DOHH2 (cell line): ENCODE results near the gene GMPR.

Source experiments
- H3F3A ChIP-seq: fragments of 200-600 bp; sonication (generic), shearing (Covaris generic); 2 replicates; pipeline ENCODE4 v1.6.0; 2016; ENCODE audit warnings: antibody characterized with exemption, mild to moderate bottlenecking; ENCODE audit not compliant: control insufficient read depth, insufficient read depth
- H3K27ac ChIP-seq: fragments of 200-600 bp; sonication (generic); 2 replicates; pipeline ENCODE4 v1.5.1; 2014; ENCODE audit warnings: low read depth, mild to moderate bottlenecking, low read length, moderate library complexity
- H3K27me3 ChIP-seq: fragments of 200-600 bp; sonication (generic); 2 replicates; pipeline ENCODE4 v1.6.1; 2014; ENCODE audit warnings: mild to moderate bottlenecking, low read length, mixed read lengths; ENCODE audit not compliant: control insufficient read depth
- H3K36me3 ChIP-seq: fragments of 200-600 bp; sonication (generic); 2 replicates; pipeline ENCODE4 v1.6.1; 2014; ENCODE audit warnings: mild to moderate bottlenecking, low read length, moderate library complexity, mixed read lengths; ENCODE audit not compliant: control insufficient read depth
- H3K4me1 ChIP-seq: fragments of 200-600 bp; sonication (generic); 2 replicates; pipeline ENCODE4 v1.6.1; 2014; ENCODE audit warnings: mild to moderate bottlenecking, low read length, mixed read lengths; ENCODE audit not compliant: control insufficient read depth
- H3K4me2 ChIP-seq: fragments of 200-600 bp; sonication (generic); 2 replicates; pipeline ENCODE4 v1.6.0; 2014; ENCODE audit warnings: mild to moderate bottlenecking, low read length, moderate library complexity
- H3K4me3 ChIP-seq: fragments of 200-600 bp; sonication (generic); 2 replicates; pipeline ENCODE4 v1.5.1; 2014; ENCODE audit warnings: mild to moderate bottlenecking, low read length, mixed read lengths
- H3K79me2 ChIP-seq: fragments of 200-600 bp; sonication (generic); 2 replicates; pipeline ENCODE4 v1.6.1; 2014; ENCODE audit warnings: mild to moderate bottlenecking, low read length, mixed read lengths; ENCODE audit not compliant: control insufficient read depth
- H3K9me2 ChIP-seq: fragments of 200-600 bp; sonication (generic); replicated peaks from 2 replicates; pipeline ENCODE4 v1.6.1; 2014; ENCODE audit warnings: mild to moderate bottlenecking, low read length, mixed read lengths; ENCODE audit not compliant: control insufficient read depth
- H3K9me3 ChIP-seq: fragments of 200-600 bp; sonication (generic); 2 replicates; pipeline ENCODE4 v1.6.1; 2014; ENCODE audit warnings: antibody characterized with exemption, low read length, mixed read lengths; ENCODE audit not compliant: control insufficient read depth, insufficient read depth
- H4K20me1 ChIP-seq: fragments of 200-600 bp; sonication (generic); 2 replicates; pipeline ENCODE4 v1.6.0; 2014; ENCODE audit warnings: low read depth, mild to moderate bottlenecking, antibody characterized with exemption, low read length, moderate library complexity; ENCODE audit not compliant: control insufficient read depth, insufficient read depth
- EZH2phosphoT487 ChIP-seq: fragments of 200-600 bp; sonication (generic); IDR thresholded peaks from 2 replicates; pipeline ENCODE4 v1.6.1; 2017; ENCODE audit warnings: borderline replicate concordance, mild to moderate bottlenecking, antibody characterized with exemption, low read length, moderate library complexity, mixed read lengths
- TF ChIP-seq, protein P1 (sequence below): fragments of 200-600 bp; sonication (generic); IDR thresholded peaks from one replicate; pipeline ENCODE4 v1.5.1; 2014; ENCODE audit warnings: antibody characterized with exemption, mild to moderate bottlenecking, low read depth, low read length; ENCODE audit not compliant: poor library complexity, severe bottlenecking

GMPR gene

DNA sequence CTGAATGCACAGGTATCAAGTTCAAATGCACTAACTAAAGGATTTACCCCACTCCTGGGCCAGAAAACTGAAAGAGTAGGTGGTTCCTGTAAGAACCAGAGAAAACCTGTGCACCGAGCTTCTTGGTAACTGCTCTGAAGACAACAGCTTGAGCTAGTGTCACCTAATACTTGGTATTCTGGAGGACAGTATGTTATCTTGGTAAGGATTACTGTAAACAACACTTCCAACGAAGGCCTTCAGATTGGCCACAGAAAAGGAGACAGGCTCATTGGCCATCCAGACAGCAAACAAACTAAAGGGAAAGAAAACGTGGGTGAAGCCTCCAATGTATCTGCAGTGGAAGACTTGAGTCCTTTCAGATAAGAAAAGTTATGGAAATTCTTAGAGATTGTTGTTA lies 61.5 kb downstream of the GMPR start:
- Histone ChIP-seq H3K36me3 (no peaks in the 10 kb centered on the region), H3K27ac (no peak overlapping the region), H3K4me2 (no peak overlapping the region), H4K20me1 (no peaks in the 10 kb centered on the region), H3K4me3 (no peak overlapping the region), H3F3A (no peaks in the 10 kb centered on the region; the same call in 1 of the 2 replicates), H3K79me2 (no peaks in the 10 kb centered on the region), H3K4me1 (peaks cover 3% of the 10 kb centered on the region), H3K9me2 (no peaks in the 10 kb centered on the region), H3K27me3 (no peaks in the 10 kb centered on the region), H3K9me3 (no peaks in the 10 kb centered on the region)
- TF ChIP-seq, protein P1, sequence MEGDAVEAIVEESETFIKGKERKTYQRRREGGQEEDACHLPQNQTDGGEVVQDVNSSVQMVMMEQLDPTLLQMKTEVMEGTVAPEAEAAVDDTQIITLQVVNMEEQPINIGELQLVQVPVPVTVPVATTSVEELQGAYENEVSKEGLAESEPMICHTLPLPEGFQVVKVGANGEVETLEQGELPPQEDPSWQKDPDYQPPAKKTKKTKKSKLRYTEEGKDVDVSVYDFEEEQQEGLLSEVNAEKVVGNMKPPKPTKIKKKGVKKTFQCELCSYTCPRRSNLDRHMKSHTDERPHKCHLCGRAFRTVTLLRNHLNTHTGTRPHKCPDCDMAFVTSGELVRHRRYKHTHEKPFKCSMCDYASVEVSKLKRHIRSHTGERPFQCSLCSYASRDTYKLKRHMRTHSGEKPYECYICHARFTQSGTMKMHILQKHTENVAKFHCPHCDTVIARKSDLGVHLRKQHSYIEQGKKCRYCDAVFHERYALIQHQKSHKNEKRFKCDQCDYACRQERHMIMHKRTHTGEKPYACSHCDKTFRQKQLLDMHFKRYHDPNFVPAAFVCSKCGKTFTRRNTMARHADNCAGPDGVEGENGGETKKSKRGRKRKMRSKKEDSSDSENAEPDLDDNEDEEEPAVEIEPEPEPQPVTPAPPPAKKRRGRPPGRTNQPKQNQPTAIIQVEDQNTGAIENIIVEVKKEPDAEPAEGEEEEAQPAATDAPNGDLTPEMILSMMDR = no peak
- TF ChIP-seq EZH2phosphoT487 = no peak

DNA sequence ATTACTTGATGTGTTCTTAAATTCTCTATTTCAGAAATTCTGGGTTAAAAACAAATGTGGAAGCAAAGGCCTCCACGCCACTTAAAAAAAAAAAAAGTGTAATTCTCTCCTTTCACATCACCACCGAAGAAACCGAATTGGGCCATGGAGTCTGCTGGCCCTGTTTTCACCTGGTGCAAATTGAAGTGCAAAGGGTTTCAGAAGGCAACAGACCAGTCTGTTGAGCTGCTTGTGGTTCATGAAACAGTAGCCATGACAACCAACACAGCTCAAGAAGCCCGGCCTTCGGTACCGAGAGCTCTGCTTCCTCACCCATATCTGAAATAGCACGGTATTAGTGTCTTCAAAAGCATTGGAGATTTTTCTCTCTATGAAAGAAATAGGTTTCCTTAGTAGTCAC lies 63.1 kb downstream of the GMPR start:
- Histone ChIP-seq H3K27me3 (no peaks in the 10 kb centered on the region), H3K27ac (no peak overlapping the region)

GRCh38 chr6:16302721-16303552 lies 64.5 kb downstream of the GMPR start:
- H3K36me3 ChIP-seq = no peaks in the 10 kb centered on the region
- no peaks in the 10 kb centered on the region for H3K9me3 ChIP-seq
- no peaks in the 10 kb centered on the region; the same call in 1 of the 2 replicates for H3F3A ChIP-seq
- no peak overlapping the region for H3K4me3 ChIP-seq
- no peak for TF ChIP-seq EZH2phosphoT487
- TF ChIP-seq, protein P1 = no peak
- H3K27ac ChIP-seq = no peak overlapping the region
- no peaks in the 10 kb centered on the region for H3K9me2 ChIP-seq
- peaks cover 26% of the 10 kb centered on the region for H3K4me1 ChIP-seq
- no peaks in the 10 kb centered on the region for H3K79me2 ChIP-seq
- no peak overlapping the region for H3K4me2 ChIP-seq
- H4K20me1 ChIP-seq = no peaks in the 10 kb centered on the region
- H3K27me3 ChIP-seq = no peaks in the 10 kb centered on the region

More for the DNA sequence above, 63.1 kb downstream of the GMPR start:
- H3K4me2 ChIP-seq = no peak overlapping the region
- H3K9me3 ChIP-seq = no peaks in the 10 kb centered on the region
- H3K4me1 ChIP-seq = peaks cover 19% of the 10 kb centered on the region
- H3K79me2 ChIP-seq = no peaks in the 10 kb centered on the region
- no peak for TF ChIP-seq EZH2phosphoT487
- no peaks in the 10 kb centered on the region for H3K36me3 ChIP-seq
- no peaks in the 10 kb centered on the region; the same call in 1 of the 2 replicates for H3F3A ChIP-seq
- H3K9me2 ChIP-seq = no peaks in the 10 kb centered on the region
- H4K20me1 ChIP-seq = no peaks in the 10 kb centered on the region
- no peak overlapping the region for H3K4me3 ChIP-seq

DNA sequence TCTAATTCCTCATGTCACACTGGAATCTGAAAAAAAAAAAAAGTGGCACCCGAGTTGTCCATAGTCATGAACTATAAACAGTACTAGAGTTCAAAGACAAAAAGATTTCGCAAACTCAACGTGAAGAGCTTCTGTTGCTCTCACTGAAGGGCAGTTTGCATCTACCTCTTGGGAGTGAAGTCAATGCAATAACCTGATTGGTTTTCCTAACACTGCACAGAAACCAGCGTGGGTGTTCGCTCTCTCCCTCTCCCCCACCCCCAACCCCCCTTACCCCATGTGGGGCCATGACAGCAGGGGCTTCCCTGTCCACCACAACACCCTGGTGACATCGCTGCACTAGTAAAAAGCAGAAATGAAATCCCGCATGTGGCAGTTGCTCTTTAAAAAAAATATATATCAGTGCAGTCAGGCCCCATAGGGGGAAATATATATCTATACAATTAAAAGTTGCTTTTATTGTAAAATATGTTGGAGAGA lies 66.9 kb downstream of the GMPR start:
- H3K4me3 ChIP-seq = peak overlapping the region; percentile 75
- no peaks in the 10 kb centered on the region for H3K9me2 ChIP-seq
- no peaks in the 10 kb centered on the region for H3K9me3 ChIP-seq
- peaks cover 26% of the 10 kb centered on the region for H3K4me1 ChIP-seq
- no peaks in the 10 kb centered on the region for H3K79me2 ChIP-seq
- peak overlapping the region; percentile 43 for H3K27ac ChIP-seq
- H3K4me2 ChIP-seq = peak overlapping the region; percentile 68
- no peaks in the 10 kb centered on the region for H4K20me1 ChIP-seq
- H3K36me3 ChIP-seq = no peaks in the 10 kb centered on the region
- TF ChIP-seq EZH2phosphoT487 = no peak
- TF ChIP-seq, protein P1 = no peak
- no peaks in the 10 kb centered on the region for H3K27me3 ChIP-seq
- H3F3A ChIP-seq = no peaks in the 10 kb centered on the region; the same call in 1 of the 2 replicates
